Measurements from ENCODE around the gene SULT4A1.

Gene SULT4A1

GRCh38 chr22:43827003-43827735 lies 35.1 kb downstream of the SULT4A1 start:
- DNase-seq = no peak

GRCh38 chr22:43826142-43827002 lies 35.9 kb downstream of the SULT4A1 start:
- DNase-seq = peak; percentile 83

GRCh38 chr22:43825651-43826050 lies 36.7 kb downstream of the SULT4A1 start:
- no peak for DNase-seq

- DNase-seq = no peak
These were observed 37.4 kb downstream of the SULT4A1 start for GRCh38 chr22:43824724-43825420.

- DNase-seq = no peak
These were observed 38.2 kb downstream of the SULT4A1 start for GRCh38 chr22:43823911-43824665.

- DNase-seq = no peak
These were observed 38.9 kb downstream of the SULT4A1 start for GRCh38 chr22:43823353-43823908.

GRCh38 chr22:43821606-43822425 lies 40.5 kb downstream of the SULT4A1 start:
- no peak for DNase-seq

GRCh38 chr22:43820651-43821305 lies 41.5 kb downstream of the SULT4A1 start:
- no peak for DNase-seq

- no peak for DNase-seq
These were observed 42.2 kb downstream of the SULT4A1 start for GRCh38 chr22:43819931-43820640.

GRCh38 chr22:43819421-43819921 lies 42.8 kb downstream of the SULT4A1 start:
- DNase-seq = no peak

- no peak for DNase-seq
These were observed 43.3 kb downstream of the SULT4A1 start for GRCh38 chr22:43818981-43819380.

- no peak for DNase-seq
These were observed 44.9 kb downstream of the SULT4A1 start for GRCh38 chr22:43817402-43817801.

- no peak for DNase-seq
These were observed 48.0 kb downstream of the SULT4A1 start for GRCh38 chr22:43814264-43814663.

GRCh38 chr22:43812890-43813289 lies 49.4 kb downstream of the SULT4A1 start:
- no peak for DNase-seq

GRCh38 chr22:43812149-43812842 lies 50.0 kb downstream of the SULT4A1 start, which contains the start of gene EFCAB6:
EFCAB6 (minus strand) TSS chr22:43812305; CDS start chr22:43782318, 29,987 bp downstream.
- peak; percentile 91 for DNase-seq

- no peak for DNase-seq
These were observed 50.5 kb downstream of the SULT4A1 start for GRCh38 chr22:43811777-43812148.

GRCh38 chr22:43802897-43803495 lies 59.3 kb downstream of the SULT4A1 start:
- DNase-seq = no peak

- no peak for DNase-seq
These were observed 61.3 kb downstream of the SULT4A1 start for GRCh38 chr22:43800970-43801369.

GRCh38 chr22:43798492-43798891 lies 63.8 kb downstream of the SULT4A1 start:
- no peak for DNase-seq
